ENCODE measurements around the gene EEPD1.
"Not testable (repeated sequence)": the region's sequence is repeated elsewhere in the genome, so short reads cannot be mapped to it uniquely, and the experiment has no call there.

Gene EEPD1

DNA sequence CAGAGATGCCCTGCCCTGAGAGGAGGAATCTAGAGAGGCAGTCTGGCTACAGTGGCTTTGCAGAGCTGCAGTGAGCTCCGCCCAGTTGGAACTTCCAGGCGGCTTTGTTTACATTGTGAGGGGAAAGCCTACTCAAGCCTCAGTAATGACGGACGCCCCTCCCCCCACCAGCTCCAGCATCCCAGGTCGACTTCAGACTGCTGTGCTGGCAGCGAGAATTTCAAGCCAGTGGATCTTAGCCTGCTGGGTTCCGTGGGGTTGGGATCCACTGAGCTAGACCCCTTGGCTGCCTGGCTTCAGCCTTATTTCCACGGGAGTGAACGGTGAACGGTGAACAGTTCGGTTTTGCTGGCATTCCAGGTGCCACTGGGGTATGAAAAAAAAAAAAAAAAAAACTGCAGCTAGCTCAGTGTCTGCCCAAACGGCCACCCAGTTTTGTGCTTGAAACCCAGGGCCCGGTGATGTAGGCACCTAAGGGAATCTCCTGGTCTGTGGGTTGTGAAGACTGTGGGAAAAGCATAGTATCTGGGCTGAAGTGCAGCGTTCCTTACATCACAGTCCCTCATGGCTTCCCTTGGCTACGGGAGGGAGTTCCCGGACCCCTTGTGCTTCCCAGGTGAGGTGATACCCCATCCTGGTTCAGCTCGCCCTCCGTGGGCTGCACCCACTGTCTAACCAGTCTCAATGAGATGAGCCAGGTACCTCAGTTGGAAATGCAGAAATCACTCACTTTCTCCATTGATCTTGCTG, 105.6 kb downstream of the EEPD1 start:
- H3K4me1 ChIP-seq (ENCODE audit: control insufficient read depth, insufficient read depth, low read length); H3K27ac ChIP-seq (ENCODE audit: extremely low read depth, low read depth, low read length); POLR2A ChIA-PET; H3K9me3 ChIP-seq (ENCODE audit: control insufficient read depth, insufficient read depth, low read depth, low read length); H3K36me3 ChIP-seq (ENCODE audit: control insufficient read depth in 2 of 2, insufficient read depth in 1 of 2, low read length in 2 of 2): not testable (repeated sequence)
- CTCF ChIA-PET: interaction anchor here (0.6 to 0.7 kb wide), 3 partner anchors 29 to 925 kb away, joined by 3 read pairs; no protein-coding TSS in a partner anchor
- TF ChIP-seq ZNF600 (tag by site-specific recombination; IDR thresholded peaks at IDR 0.05) (peak; percentile 69), ZNF335 (tag by site-specific recombination; conservative IDR thresholded peaks at IDR 0.05) (peak; percentile 48), ZBTB17 (tag by site-specific recombination; IDR thresholded peaks at IDR 0.05) (peak; percentile 91), IKZF3 (tag by site-specific recombination; IDR thresholded peaks at IDR 0.05) (peak; percentile 57; the same call in 1 of the 2 replicates), ZNF510 (tag by site-specific recombination; IDR thresholded peaks at IDR 0.05; ENCODE audit: insufficient replicate concordance) (peak; percentile 37), ZNF362 (tag by site-specific recombination; IDR thresholded peaks at IDR 0.05) (peak; percentile 83), ZIC2 (tag by site-specific recombination; IDR thresholded peaks at IDR 0.05) (peak; percentile 49; the same call in 1 of the 2 replicates), ZBTB6 (tag by site-specific recombination; IDR thresholded peaks at IDR 0.05) (peak; percentile 98), ZNF660 (tag by site-specific recombination; IDR thresholded peaks at IDR 0.05) (0 out of 2 replicates have a peak, but pooled peaks have one; percentile 18), KLF9 (tag by site-specific recombination; IDR thresholded peaks at IDR 0.05; ENCODE audit: low read depth) (0 out of 2 replicates have a peak, but pooled peaks have one; percentile 14)
- H3K4me3 ChIP-seq (ENCODE audit: low read depth, low read length): peak overlapping the region; percentile 25

GRCh38 chr7:36260481-36260880, 107.4 kb downstream of the EEPD1 start:
- POLR2A ChIA-PET: no interaction called here
- TF ChIP-seq ZNF366 (tag by site-specific recombination; conservative IDR thresholded peaks at IDR 0.05) (no peak), ZNF704 (tag by site-specific recombination; IDR thresholded peaks at IDR 0.05) (no peak), EGR2 (tag by site-specific recombination; IDR thresholded peaks at IDR 0.05; ENCODE audit: low read depth) (no peak), SCRT1 (tag by site-specific recombination; IDR thresholded peaks at IDR 0.05; ENCODE audit: borderline replicate concordance) (no peak), ZNF514 (tag by site-specific recombination; IDR thresholded peaks at IDR 0.05) (no peak), ZNF585B (tag by site-specific recombination; IDR thresholded peaks at IDR 0.05) (no peak), ZNF335 (tag by site-specific recombination; conservative IDR thresholded peaks at IDR 0.05) (no peak), ZNF747 (tag by site-specific recombination; IDR thresholded peaks at IDR 0.05) (no peak), ZBTB20 (tag by site-specific recombination; IDR thresholded peaks at IDR 0.05) (no peak), ZNF785 (tag by site-specific recombination; IDR thresholded peaks at IDR 0.05) (no peak), ZNF548 (tag by site-specific recombination; IDR thresholded peaks at IDR 0.05) (no peak), ZNF768 (tag by site-specific recombination; IDR thresholded peaks at IDR 0.05) (no peak), ZSCAN5A (tag by site-specific recombination; IDR thresholded peaks at IDR 0.05) (no peak), BCL11A (tag by site-specific recombination; IDR thresholded peaks at IDR 0.05; ENCODE audit: low read depth) (no peak), ZNF670 (tag by site-specific recombination; IDR thresholded peaks at IDR 0.05; ENCODE audit: low read depth) (no peak), ZNF223 (tag by site-specific recombination; IDR thresholded peaks at IDR 0.05) (no peak)
- TF ChIP-seq, protein P1, sequence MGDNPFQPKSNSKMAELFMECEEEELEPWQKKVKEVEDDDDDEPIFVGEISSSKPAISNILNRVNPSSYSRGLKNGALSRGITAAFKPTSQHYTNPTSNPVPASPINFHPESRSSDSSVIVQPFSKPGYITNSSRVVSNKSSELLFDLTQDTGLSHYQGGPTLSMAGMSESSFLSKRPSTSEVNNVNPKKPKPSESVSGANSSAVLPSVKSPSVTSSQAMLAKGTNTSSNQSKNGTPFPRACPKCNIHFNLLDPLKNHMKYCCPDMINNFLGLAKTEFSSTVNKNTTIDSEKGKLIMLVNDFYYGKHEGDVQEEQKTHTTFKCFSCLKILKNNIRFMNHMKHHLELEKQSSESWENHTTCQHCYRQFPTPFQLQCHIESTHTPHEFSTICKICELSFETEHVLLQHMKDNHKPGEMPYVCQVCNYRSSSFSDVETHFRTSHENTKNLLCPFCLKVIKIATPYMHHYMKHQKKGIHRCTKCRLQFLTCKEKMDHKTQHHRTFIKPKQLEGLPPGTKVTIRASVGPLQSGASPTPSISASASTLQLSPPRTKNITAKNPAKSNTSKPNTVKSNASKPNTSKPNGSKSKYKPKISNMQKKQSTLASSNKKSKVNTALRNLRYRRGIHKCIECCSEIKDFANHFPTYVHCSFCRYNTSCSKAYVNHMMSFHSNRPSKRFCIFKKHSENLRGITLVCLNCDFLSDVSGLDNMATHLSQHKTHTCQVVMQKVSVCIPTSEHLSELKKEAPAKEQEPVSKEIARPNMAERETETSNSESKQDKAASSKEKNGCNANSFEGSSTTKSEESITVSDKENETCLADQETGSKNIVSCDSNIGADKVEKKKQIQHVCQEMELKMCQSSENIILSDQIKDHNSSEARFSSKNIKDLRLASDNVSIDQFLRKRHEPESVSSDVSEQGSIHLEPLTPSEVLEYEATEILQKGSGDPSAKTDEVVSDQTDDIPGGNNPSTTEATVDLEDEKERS (tag by site-specific recombination; IDR thresholded peaks at IDR 0.05): no peak
- no peaks in the 10 kb centered on the region for H3K4me1 ChIP-seq (ENCODE audit: control insufficient read depth, insufficient read depth, low read length)
- H3K9me3 ChIP-seq (ENCODE audit: control insufficient read depth, insufficient read depth, low read depth, low read length): no peaks in the 10 kb centered on the region
- CTCF ChIA-PET: no interaction called here
- no peak overlapping the region for H3K27ac ChIP-seq (ENCODE audit: extremely low read depth, low read depth, low read length)
- H3K36me3 ChIP-seq (ENCODE audit: control insufficient read depth in 2 of 2, insufficient read depth in 1 of 2, low read length in 2 of 2): no peaks in the 10 kb centered on the region
- H3K4me3 ChIP-seq (ENCODE audit: low read depth, low read length): no peak overlapping the region
